ENCODE measurements around the gene SKIC2.
"Not testable (repeated sequence)": the region's sequence is repeated elsewhere in the genome, so short reads cannot be mapped to it uniquely, and the experiment has no call there.

SKIC2 gene

GRCh38 chr6:31958741-31959739 is at the start of gene SKIC2, which contains the start of gene NELFE:
Gene SKIC2, plus strand, starts transcription at chr6:31959175. Its CDS starts 18 bp downstream, at chr6:31959193.
Gene NELFE, minus strand, starts transcription at chr6:31958971. Its CDS starts 525 bp downstream, at chr6:31958446.
- peak; percentile 95 to 97 for DNase-seq

GRCh38 chr6:31909298-31909697 is 49.7 kb upstream of the SKIC2 start:
- not testable (repeated sequence) for DNase-seq

- no peak for DNase-seq
These were observed 47.0 kb upstream of the SKIC2 start for GRCh38 chr6:31911826-31912585.

GRCh38 chr6:31915351-31915750 is 43.6 kb upstream of the SKIC2 start:
- no peak for DNase-seq

- DNase-seq, result no peak
These were observed 43.2 kb upstream of the SKIC2 start for GRCh38 chr6:31915756-31916155.

GRCh38 chr6:31918069-31918720 is 40.8 kb upstream of the SKIC2 start:
- no peak for DNase-seq

- no peak for DNase-seq
These were observed 39.2 kb upstream of the SKIC2 start for GRCh38 chr6:31919624-31920303.

GRCh38 chr6:31920811-31921210 is 38.2 kb upstream of the SKIC2 start:
- DNase-seq, result no peak

- DNase-seq, result peak in 1 of 2 experiments; percentile 5
These were observed 36.0 kb upstream of the SKIC2 start for GRCh38 chr6:31922942-31923341.

GRCh38 chr6:31927242-31927862 is 31.6 kb upstream of the SKIC2 start, which contains the start of gene C2:
Gene C2, plus strand, starts transcription at chr6:31927717. Its CDS starts 36 bp downstream, at chr6:31927753.
- DNase-seq, result peak in 1 of 2 experiments; percentile 56

- DNase-seq, result no peak
These were observed 30.9 kb upstream of the SKIC2 start for GRCh38 chr6:31927863-31928671.

GRCh38 chr6:31928672-31928939 is 30.4 kb upstream of the SKIC2 start:
- no peak for DNase-seq

- DNase-seq, result no peak
These were observed 28.0 kb upstream of the SKIC2 start for GRCh38 chr6:31930962-31931361.

- not testable (repeated sequence) for DNase-seq
These were observed 26.8 kb upstream of the SKIC2 start for GRCh38 chr6:31932137-31932536.

GRCh38 chr6:31933537-31933936 is 25.4 kb upstream of the SKIC2 start:
- DNase-seq, result no peak

GRCh38 chr6:31935021-31935420 is 24.0 kb upstream of the SKIC2 start:
- no peak for DNase-seq

- no peak for DNase-seq
These were observed 23.2 kb upstream of the SKIC2 start for GRCh38 chr6:31935823-31936222.

GRCh38 chr6:31940256-31940664 is 18.7 kb upstream of the SKIC2 start:
- DNase-seq, result no peak

GRCh38 chr6:31943742-31944141 is 15.2 kb upstream of the SKIC2 start:
- DNase-seq, result no peak

- no peak for DNase-seq
These were observed 13.8 kb upstream of the SKIC2 start for GRCh38 chr6:31945154-31945506.

All from SHP77 (cell line).